PFSK-1 (cell line): ENCODE data around the gene IL4I1.

Experiments
- POLR2AphosphoS5 ChIP-seq: IDR thresholded peaks from 2 replicates; pipeline ENCODE4 v1.6.1; 2012; ENCODE audit warnings: low read depth, mild to moderate bottlenecking, control low read depth, low read length, moderate library complexity
- SIN3A ChIP-seq: IDR thresholded peaks from 2 replicates; pipeline ENCODE4 v1.6.1; 2012; ENCODE audit warnings: mild to moderate bottlenecking, low read length, moderate library complexity, borderline replicate concordance; ENCODE audit not compliant: insufficient read depth

DNA sequence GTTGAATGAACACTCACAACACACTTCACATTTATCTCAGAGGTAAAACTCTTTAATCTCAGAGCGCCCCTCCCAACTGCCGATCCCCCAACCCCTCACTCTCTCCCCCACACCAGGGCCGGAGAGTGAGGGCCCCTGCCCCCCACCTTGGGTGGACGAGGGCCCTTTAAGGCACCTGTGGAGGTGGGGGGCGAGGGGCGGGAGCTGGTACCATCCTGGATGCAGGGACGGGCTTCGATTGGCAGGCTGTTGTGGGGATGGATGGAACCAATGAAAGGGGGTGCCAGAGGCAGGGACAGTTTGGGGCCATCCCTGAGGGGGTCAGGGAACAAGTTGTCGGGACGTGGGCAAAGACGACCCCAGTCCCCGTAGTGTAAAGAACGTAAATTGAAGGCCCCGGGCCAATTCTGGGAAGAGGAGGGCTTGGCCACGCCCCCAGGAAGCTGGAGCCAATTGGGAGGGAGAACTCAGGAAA lies 27.6 kb downstream of the IL4I1 start:
- TF ChIP-seq POLR2AphosphoS5 (no peak; the same call in 1 of the 2 replicates), SIN3A (no peak)
